Keratinocyte (primary cell): ENCODE results near the gene RHEX. TPM values are rescaled to one million over a fixed set of nuclear protein-coding genes. Genes with fewer than 3 reads are reported as not detected.

Source experiments
- DNase-seq: peaks from one replicate; pipeline ENCODE4 v3.0.0-alpha.2; 2011; ENCODE audit warnings: low read depth, missing footprints, low spot score
- FAIRE-seq: peaks from 2 replicates; lab custom pipeline; 2011; peaks lifted over from hg19 to GRCh38; lab: Jason Lieb, UNC
- H2AFZ ChIP-seq: 2 replicates; pipeline ENCODE4 v1.6.0; 2012; ENCODE audit warnings: low read length, control low read depth, inconsistent platforms; ENCODE audit not compliant: control insufficient read depth
- H3K27ac ChIP-seq: 2 replicates; pipeline ENCODE4 v1.5.1; 2011; ENCODE audit warnings: low read length; ENCODE audit not compliant: control insufficient read depth, insufficient read depth
- H3K27me3 ChIP-seq: 3 replicates; pipeline ENCODE4 v1.6.0; 2011; ENCODE audit warnings: low read length; ENCODE audit not compliant: control insufficient read depth, insufficient read depth; ENCODE audit errors: extremely low read depth
- H3K36me3 ChIP-seq, 2 experiments: 2 replicates in 1 of 2; 3 replicates in 1 of 2; pipeline ENCODE4 v1.5.1; 2011; ENCODE audit warnings: low read length in 2 of 2, mild to moderate bottlenecking in 1 of 2; ENCODE audit not compliant: control insufficient read depth in 2 of 2, insufficient read depth in 2 of 2; ENCODE audit errors: extremely low read depth in 1 of 2
- H3K4me1 ChIP-seq: 3 replicates; pipeline ENCODE4 v1.5.1; 2011; ENCODE audit warnings: low read length; ENCODE audit not compliant: control insufficient read depth, insufficient read depth; ENCODE audit errors: extremely low read depth
- H3K4me2 ChIP-seq: 3 replicates; pipeline ENCODE4 v1.6.0; 2011; ENCODE audit warnings: low read depth, low read length; ENCODE audit not compliant: control insufficient read depth, insufficient read depth; ENCODE audit errors: extremely low read depth
- H3K4me3 ChIP-seq, 3 experiments: fragments of 200-600 bp in 1 of 3; sonication (generic) in 1 of 3; 2 replicates in 2 of 3; 3 replicates in 1 of 3; pipeline ENCODE4 v1.5.1; 2011 to 2016; ENCODE audit warnings: low read length in 3 of 3, mild to moderate bottlenecking in 3 of 3, control low read depth in 2 of 3, inconsistent platforms in 1 of 3, low read depth in 1 of 3, mixed read lengths in 1 of 3, mixed run types in 1 of 3, moderate library complexity in 1 of 3; ENCODE audit not compliant: control insufficient read depth in 2 of 3, insufficient read depth in 2 of 3; ENCODE audit errors: extremely low read depth in 1 of 3
- H3K79me2 ChIP-seq: 2 replicates; pipeline ENCODE4 v1.6.0; 2012; ENCODE audit warnings: low read length; ENCODE audit not compliant: control insufficient read depth, insufficient read depth
- H3K9ac ChIP-seq: 3 replicates; pipeline ENCODE4 v1.6.0; 2011; ENCODE audit warnings: low read length; ENCODE audit not compliant: control insufficient read depth, insufficient read depth; ENCODE audit errors: extremely low read depth
- H3K9me1 ChIP-seq: 3 replicates; pipeline ENCODE4 v1.6.0; 2011; ENCODE audit warnings: low read length; ENCODE audit not compliant: control insufficient read depth, insufficient read depth; ENCODE audit errors: extremely low read depth
- H3K9me3 ChIP-seq: 2 replicates; pipeline ENCODE4 v1.5.1; 2012; ENCODE audit warnings: low read depth, low read length; ENCODE audit not compliant: control insufficient read depth
- H4K20me1 ChIP-seq: 3 replicates; pipeline ENCODE4 v1.6.0; 2011; ENCODE audit warnings: low read length; ENCODE audit not compliant: control insufficient read depth, insufficient read depth; ENCODE audit errors: extremely low read depth
- CTCF ChIP-seq, 3 experiments: IDR thresholded peaks in 1 of 3; conservative IDR thresholded peaks in 1 of 3; optimal IDR thresholded peaks in 1 of 3; 2 replicates in 2 of 3; 3 replicates in 1 of 3; pipeline versions ENCODE3 to v1.5.1; 2011; ENCODE audit warnings: low read length in 3 of 3, mild to moderate bottlenecking in 3 of 3, moderate library complexity in 2 of 3, control low read depth in 1 of 3, inconsistent platforms in 1 of 3; ENCODE audit not compliant: insufficient read depth in 2 of 3; ENCODE audit errors: extremely low read depth in 1 of 3
- EZH2 ChIP-seq: IDR thresholded peaks from one replicate; pipeline ENCODE4 v1.6.1; 2012; ENCODE audit warnings: inconsistent platforms, mild to moderate bottlenecking, low read length, moderate library complexity
- dilution Hi-C: fragments of 300-500 bp; cut with MboI; formaldehyde crosslinking; loops from one replicate; pipeline ENCODE4 v1.7.0; 2020; ENCODE audit warnings: low sequenced_read_pairs; ENCODE audit not compliant: extremely low pct_ligation_motif_present
- polyA plus RNA-seq, 5 experiments: library from polyadenylated mRNA; depleted of rRNA in 3 of 5; stranded (reverse) in 3 of 5; stranded (forward) in 1 of 5; unstranded in 1 of 5; fragments of >200 nt; gene quantifications; 1 replicate in 1 of 5; 2 replicates in 3 of 5; 3 replicates in 1 of 5; pipeline versions ENCODE4 v1.2.1 to v1.2.3, GENCODE V29; 2011 to 2012; ENCODE audit warnings: missing spikeins in 2 of 5, low read depth in 1 of 5, low replicate concordance in 1 of 5

The RHEX gene
- polyA plus RNA-seq, 1 donor (not counting 4 experiments of a cell fraction or from before 2014, with no cell fraction given) = not detected

GRCh38 chr1:206037581-206037980 lies 15.4 kb upstream of the RHEX start:
- H2AFZ ChIP-seq = no peak overlapping the region
- H3K79me2 ChIP-seq = no peaks in the 10 kb centered on the region
- TF ChIP-seq EZH2 = no peak
- no peak for TF ChIP-seq CTCF (optimal IDR thresholded peaks at IDR 0.05 in 1 of 3, IDR thresholded peaks at IDR 0.05 in 1 of 3, conservative IDR thresholded peaks at IDR 0.05 in 1 of 3; ENCODE audit: extremely low read depth in 1 of 3, insufficient read depth in 2 of 3, low read length in 3 of 3)
- H3K27ac ChIP-seq = no peak overlapping the region
- no peak overlapping the region for H3K9ac ChIP-seq
- FAIRE-seq (no peak), DNase-seq (no peak)
- H3K36me3 ChIP-seq = no peaks in the 10 kb centered on the region
- no peaks in the 10 kb centered on the region for H3K9me3 ChIP-seq
- dilution Hi-C loops = no loop called here
- no peak overlapping the region for H3K4me3 ChIP-seq
- H3K4me2 ChIP-seq = no peak overlapping the region
- no peaks in the 10 kb centered on the region for H3K27me3 ChIP-seq
- H3K4me1 ChIP-seq = peaks cover 10% of the 10 kb centered on the region
- H3K9me1 ChIP-seq = no peaks in the 10 kb centered on the region
- H4K20me1 ChIP-seq = no peaks in the 10 kb centered on the region

DNA sequence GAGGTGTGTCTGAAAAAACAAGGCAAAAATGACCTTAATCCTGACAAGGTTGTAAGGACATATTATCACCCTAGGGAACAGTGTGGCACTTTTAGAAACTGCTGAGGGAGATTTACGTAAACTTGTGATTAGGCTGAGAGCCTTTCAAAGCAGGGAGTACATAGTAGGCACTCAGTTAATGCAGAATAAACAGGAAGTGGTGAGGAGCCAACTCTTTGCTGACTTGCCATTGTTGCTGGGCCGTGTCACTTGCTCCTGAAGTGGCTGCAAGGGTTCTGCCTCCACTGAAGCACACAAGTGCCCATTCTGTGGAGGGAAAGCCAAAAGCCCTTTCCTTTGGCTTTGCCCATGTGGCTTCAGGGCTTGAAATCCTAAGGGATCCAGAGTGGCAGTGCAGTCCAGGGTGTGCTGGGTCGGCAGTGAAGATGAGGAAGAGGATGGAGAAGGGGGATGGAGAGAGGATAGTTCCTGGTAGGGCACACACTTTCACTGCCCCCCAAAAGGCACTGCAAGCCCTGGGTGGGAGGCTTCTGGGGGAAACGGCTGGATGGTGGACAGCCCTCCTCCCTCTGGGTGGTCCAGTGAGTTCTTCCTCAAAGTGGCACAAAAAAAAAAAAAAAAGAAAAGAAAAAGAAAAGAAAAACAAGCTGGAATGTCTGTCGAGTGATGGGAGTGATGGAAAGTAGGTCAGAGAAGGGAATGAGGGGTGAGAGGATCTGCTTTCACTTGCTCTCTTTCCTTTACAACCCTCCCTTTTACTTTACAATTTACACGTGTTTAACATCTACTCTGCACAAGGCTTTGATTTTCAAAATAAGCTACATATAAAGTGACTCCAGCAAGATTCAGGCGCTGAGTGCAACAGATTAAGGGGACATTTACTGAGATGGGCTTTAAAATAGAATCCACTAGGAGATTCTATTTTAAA lies 13.7 kb upstream of the RHEX start:
- dilution Hi-C loops = no loop called here
- Histone ChIP-seq H3K27me3 (no peaks in the 10 kb centered on the region), H3K27ac (no peak overlapping the region), H3K79me2 (no peaks in the 10 kb centered on the region), H2AFZ (no peak overlapping the region), H3K9me1 (no peaks in the 10 kb centered on the region), H3K36me3 (no peaks in the 10 kb centered on the region), H3K9ac (no peak overlapping the region), H3K4me3 (no peak overlapping the region), H3K4me1 (peaks cover 10% of the 10 kb centered on the region), H3K4me2 (no peak overlapping the region), H3K9me3 (no peaks in the 10 kb centered on the region), H4K20me1 (no peaks in the 10 kb centered on the region)
- FAIRE-seq (no peak), DNase-seq (no peak)
- TF ChIP-seq EZH2 = no peak
- TF ChIP-seq CTCF (optimal IDR thresholded peaks at IDR 0.05 in 1 of 3, IDR thresholded peaks at IDR 0.05 in 1 of 3, conservative IDR thresholded peaks at IDR 0.05 in 1 of 3; ENCODE audit: extremely low read depth in 1 of 3, insufficient read depth in 2 of 3, low read length in 3 of 3) = no peak
